BJ (cell line): ENCODE results near the gene GSK3B. TPM values are rescaled to one million over a fixed set of nuclear protein-coding genes. Genes with fewer than 3 reads are reported as not detected.
A peak's percentile ranks its signal among the peaks of the same experiment; 100 is the strongest.

Experiments used
- CTCF ChIA-PET: fragments of 350-600 bp; formaldehyde crosslinking; extraction: SDS; loops from one replicate; lab custom pipeline; 2021; ENCODE audit warnings: antibody characterized with exemption, inconsistent platforms; lab: Yijun Ruan, JAX
- POLR2A ChIA-PET: fragments of 300-600 bp; sonication (Branson Sonifier 250); formaldehyde crosslinking; extraction: SDS; loops from one replicate; lab custom pipeline; 2021; ENCODE audit warnings: antibody characterized with exemption; lab: Charles Lee
- DNase-seq: peaks from one replicate; pipeline ENCODE4 v3.0.0-alpha.2; 2011; ENCODE audit warnings: low read depth
- H3K27me3 ChIP-seq: 2 replicates; pipeline ENCODE4 v1.6.0; 2011; ENCODE audit warnings: low read length; ENCODE audit not compliant: control insufficient read depth, insufficient read depth
- H3K36me3 ChIP-seq: 2 replicates; pipeline ENCODE4 v1.5.1; 2011; ENCODE audit warnings: low read length; ENCODE audit not compliant: control insufficient read depth, insufficient read depth
- H3K4me3 ChIP-seq: 2 replicates; pipeline ENCODE4 v1.5.1; 2011; ENCODE audit warnings: low read depth, mild to moderate bottlenecking, control low read depth, low read length
- polyA plus RNA-seq: library from polyadenylated mRNA; depleted of rRNA; stranded (reverse); fragments of >200 nt; gene quantifications from 2 replicates; pipeline ENCODE4 v1.2.3, GENCODE V29; 2011
- TF ChIP-seq, protein P1 (sequence below): IDR thresholded peaks from 2 replicates; pipeline ENCODE4 v1.5.1; 2011; ENCODE audit warnings: low read depth, mild to moderate bottlenecking, control low read depth, inconsistent platforms, low read length, moderate library complexity; ENCODE audit not compliant: insufficient read depth

The GSK3B gene
- polyA plus RNA-seq, 1 experiment, result 25.4 TPM

DNA sequence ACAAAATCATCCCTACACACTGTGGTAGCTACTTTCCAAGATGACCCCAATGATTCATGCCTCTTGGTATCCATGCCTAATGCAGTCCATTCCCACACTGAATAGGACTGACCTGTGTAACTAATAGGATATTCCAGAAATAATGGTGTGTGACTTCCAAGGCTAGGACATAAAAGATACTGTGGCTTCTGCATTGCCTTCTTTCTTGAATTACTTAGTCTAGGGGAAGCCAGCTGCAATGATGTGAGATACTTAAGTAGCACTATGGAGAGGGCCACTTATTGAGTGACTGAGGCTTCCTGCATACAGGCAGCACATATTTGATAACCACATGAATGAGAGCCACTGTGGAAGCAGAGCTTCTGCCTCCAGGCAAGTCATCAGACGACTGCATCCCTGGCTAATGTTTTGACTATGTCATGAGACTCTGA is 262.3 kb downstream of the GSK3B start:
- CTCF ChIA-PET, result interaction anchor here (0.6 to 1.0 kb wide), 3 partner anchors 13 to 49 kb away, joined by 3 to 4 read pairs (median 3); no protein-coding TSS in a partner anchor
- Histone ChIP-seq H3K4me3 (no peak overlapping the region), H3K27me3 (no peaks in the 10 kb centered on the region), H3K36me3 (no peaks in the 10 kb centered on the region; the same call in 1 of the 2 replicates)
- peak; percentile 63 for DNase-seq
- POLR2A ChIA-PET, result interaction anchor here (0.6 kb wide), 1 partner anchor 17 kb away, joined by 3 read pairs; no protein-coding TSS in a partner anchor
- TF ChIP-seq, protein P1, sequence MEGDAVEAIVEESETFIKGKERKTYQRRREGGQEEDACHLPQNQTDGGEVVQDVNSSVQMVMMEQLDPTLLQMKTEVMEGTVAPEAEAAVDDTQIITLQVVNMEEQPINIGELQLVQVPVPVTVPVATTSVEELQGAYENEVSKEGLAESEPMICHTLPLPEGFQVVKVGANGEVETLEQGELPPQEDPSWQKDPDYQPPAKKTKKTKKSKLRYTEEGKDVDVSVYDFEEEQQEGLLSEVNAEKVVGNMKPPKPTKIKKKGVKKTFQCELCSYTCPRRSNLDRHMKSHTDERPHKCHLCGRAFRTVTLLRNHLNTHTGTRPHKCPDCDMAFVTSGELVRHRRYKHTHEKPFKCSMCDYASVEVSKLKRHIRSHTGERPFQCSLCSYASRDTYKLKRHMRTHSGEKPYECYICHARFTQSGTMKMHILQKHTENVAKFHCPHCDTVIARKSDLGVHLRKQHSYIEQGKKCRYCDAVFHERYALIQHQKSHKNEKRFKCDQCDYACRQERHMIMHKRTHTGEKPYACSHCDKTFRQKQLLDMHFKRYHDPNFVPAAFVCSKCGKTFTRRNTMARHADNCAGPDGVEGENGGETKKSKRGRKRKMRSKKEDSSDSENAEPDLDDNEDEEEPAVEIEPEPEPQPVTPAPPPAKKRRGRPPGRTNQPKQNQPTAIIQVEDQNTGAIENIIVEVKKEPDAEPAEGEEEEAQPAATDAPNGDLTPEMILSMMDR, result no peak

DNA sequence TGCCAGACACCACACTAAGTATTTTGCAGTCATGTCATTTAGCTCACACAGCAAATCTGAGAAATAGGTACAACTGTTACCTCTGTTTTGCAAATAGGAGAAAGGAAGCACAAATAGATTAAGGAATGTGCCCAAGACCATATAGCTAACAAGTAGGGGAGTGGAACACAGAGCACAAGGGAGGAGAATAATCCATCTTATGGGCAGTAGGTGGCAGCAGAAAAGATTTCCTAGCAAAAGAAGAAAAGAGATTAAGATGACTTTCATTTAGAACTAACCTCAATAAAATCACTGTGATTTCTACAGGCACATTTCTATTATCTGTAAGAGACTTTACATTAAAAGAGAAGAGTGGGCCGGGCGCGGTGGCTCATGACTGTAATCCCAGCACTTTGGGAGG is 263.2 kb downstream of the GSK3B start:
- CTCF ChIA-PET, result interaction anchor here (1.0 to 1.1 kb wide), 2 partner anchors 10 to 49 kb away, joined by 3 to 4 read pairs; no protein-coding TSS in a partner anchor
- no peak for DNase-seq
- H3K36me3 ChIP-seq, result peaks cover 2% of the 10 kb centered on the region; the same call in 1 of the 2 replicates
- TF ChIP-seq, protein P1, result 0 out of 2 replicates have a peak, but pooled peaks have one; percentile 19
- no peak overlapping the region for H3K4me3 ChIP-seq
- POLR2A ChIA-PET, result no interaction called here
- H3K27me3 ChIP-seq, result no peaks in the 10 kb centered on the region

DNA sequence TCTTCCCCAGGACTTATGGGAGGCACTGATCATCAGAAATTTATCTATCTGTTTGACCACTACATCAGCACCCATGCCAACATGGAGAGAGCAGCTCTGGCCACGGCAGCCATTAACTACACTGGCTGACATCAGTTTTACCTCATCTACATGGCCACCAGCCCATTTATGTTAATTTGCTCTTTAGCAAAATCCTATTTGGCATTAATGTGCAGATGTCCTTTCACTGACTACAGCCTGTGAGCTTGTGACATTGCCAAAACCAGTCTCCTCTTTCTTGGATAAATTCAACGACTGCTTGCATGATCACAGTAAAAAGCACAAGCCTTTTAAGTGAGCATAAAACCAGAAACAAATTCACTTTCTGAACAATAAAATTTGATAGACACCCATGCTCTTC is 264.8 kb downstream of the GSK3B start:
- H3K36me3 ChIP-seq, result peaks cover 4% of the 10 kb centered on the region
- POLR2A ChIA-PET, result no interaction called here
- H3K27me3 ChIP-seq, result no peaks in the 10 kb centered on the region
- H3K4me3 ChIP-seq, result no peak overlapping the region
- DNase-seq, result no peak
- CTCF ChIA-PET, result no interaction called here
- TF ChIP-seq, protein P1, result no peak

DNA sequence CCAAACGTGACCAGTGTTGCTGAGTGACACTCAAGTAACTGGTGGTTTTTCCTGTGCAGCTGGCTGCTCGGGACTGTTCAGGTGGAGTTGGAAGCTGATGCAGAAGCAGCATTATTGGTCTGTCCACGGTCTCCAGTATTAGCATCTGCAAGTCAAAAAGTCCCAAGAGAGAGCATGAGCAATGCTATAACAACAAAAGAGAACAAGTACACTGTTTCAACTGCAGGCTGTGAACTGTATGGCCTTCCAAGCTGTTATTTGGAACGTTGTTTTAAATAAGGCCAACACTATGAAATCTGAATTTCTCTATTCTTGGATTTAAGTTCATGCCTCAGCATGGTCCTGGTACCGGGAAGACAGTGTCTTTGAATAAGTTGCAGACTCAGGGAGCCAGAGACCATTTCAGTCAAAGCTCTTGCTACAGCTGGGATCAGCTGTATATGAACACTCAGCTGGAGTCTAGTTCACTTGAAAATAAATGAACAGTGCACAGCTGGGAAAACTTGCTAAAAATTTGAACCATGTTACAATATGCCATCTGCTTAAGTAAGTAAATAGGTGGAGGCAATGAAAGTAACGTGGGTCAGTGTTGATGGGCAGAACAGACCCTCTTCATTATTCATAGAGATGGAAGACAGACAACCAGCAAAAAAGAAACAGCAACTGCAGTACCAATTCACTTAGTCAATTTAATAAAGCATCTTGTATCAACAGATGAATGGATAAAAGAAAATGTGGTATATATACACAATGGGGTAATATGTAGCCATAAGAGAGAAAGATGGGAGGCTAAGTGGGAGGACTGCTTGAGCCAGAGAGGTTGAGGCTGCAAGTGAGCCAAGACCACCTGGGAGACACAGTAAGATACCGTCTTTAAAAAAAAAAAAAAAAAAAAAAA is 267.3 kb downstream of the GSK3B start:
- TF ChIP-seq, protein P1, result no peak
- H3K4me3 ChIP-seq, result no peak overlapping the region
- DNase-seq, result no peak
- peaks cover 5% of the 10 kb centered on the region for H3K36me3 ChIP-seq
- ChIA-PET CTCF (no interaction called here), POLR2A (no interaction called here)
- no peaks in the 10 kb centered on the region for H3K27me3 ChIP-seq

DNA sequence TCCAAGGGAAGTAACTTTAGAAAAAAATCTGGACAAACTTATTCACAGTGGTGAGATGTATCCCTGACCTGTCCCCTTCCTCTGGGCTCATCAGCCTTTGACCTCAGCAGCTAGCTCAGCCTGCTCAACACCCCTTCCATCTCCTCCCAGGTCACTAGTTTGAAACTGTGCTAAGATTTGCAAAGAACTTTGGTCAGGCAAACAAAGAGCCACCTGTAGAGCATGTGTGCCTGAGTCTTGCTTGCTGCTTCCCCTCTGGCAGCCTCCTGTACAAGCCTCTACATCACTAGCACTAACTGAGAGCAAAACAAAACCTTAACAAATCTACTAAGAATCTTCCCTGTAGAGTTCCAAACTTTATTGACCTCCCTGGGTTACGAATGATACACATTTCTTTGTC is 268.4 kb downstream of the GSK3B start:
- no peak for DNase-seq
- Histone ChIP-seq H3K4me3 (no peak overlapping the region), H3K36me3 (peaks cover 5% of the 10 kb centered on the region), H3K27me3 (no peaks in the 10 kb centered on the region)
- CTCF ChIA-PET, result no interaction called here
- TF ChIP-seq, protein P1, result no peak
- POLR2A ChIA-PET, result no interaction called here
